ENCODE data around the gene SOX6.
"Not testable (repeated sequence)": the region's sequence is repeated elsewhere in the genome, so short reads cannot be mapped to it uniquely, and the experiment has no call there.

SOX6 gene

GRCh38 chr11:16082095-16083055 lies 274.0 kb downstream of the SOX6 start:
- H3K27me3 ChIP-seq (replicated peaks in 2 of 5; ENCODE audit: control insufficient read depth in 4 of 5, insufficient read depth in 5 of 5, low read length in 4 of 5): no peaks in the 10 kb centered on the region
- ChIA-PET POLR2A (no interaction called here), CTCF (no interaction called here)
- no peak overlapping the region for H3K27ac ChIP-seq (ENCODE audit: insufficient read depth in 1 of 2, low read depth in 1 of 2, low read length in 2 of 2, poor library complexity in 1 of 2, severe bottlenecking in 2 of 2)
- H3K9me3 ChIP-seq (ENCODE audit: control extremely low read depth in 1 of 5, control insufficient read depth in 4 of 5, insufficient read depth in 2 of 5, low read depth in 1 of 5, low read length in 4 of 5): no peaks in the 10 kb centered on the region
- no peak overlapping the region for H3K4me3 ChIP-seq (ENCODE audit: control insufficient read depth in 1 of 7, extremely low read depth in 1 of 7, insufficient read depth in 4 of 7, low read depth in 2 of 7, low read length in 6 of 7)
- no peak for DNase-seq
- H3K4me1 ChIP-seq (ENCODE audit: control extremely low read depth in 1 of 4, control insufficient read depth in 4 of 4, insufficient read depth in 4 of 4, low read length in 3 of 4): no peaks in the 10 kb centered on the region
- no peaks in the 10 kb centered on the region for H3K36me3 ChIP-seq (ENCODE audit: control insufficient read depth in 4 of 4, insufficient read depth in 4 of 4, low read length in 3 of 4)
- 100% methylated on average over 2 of the region's 2 CpGs for WGBS (ENCODE audit: insufficient coverage)

- no peaks in the 10 kb centered on the region for H3K36me3 ChIP-seq (ENCODE audit: control insufficient read depth in 4 of 4, insufficient read depth in 4 of 4, low read length in 3 of 4)
- no peak for DNase-seq
- H3K27ac ChIP-seq (ENCODE audit: insufficient read depth in 1 of 2, low read depth in 1 of 2, low read length in 2 of 2, poor library complexity in 1 of 2, severe bottlenecking in 2 of 2): no peak overlapping the region
- CTCF ChIA-PET: no interaction called here
- 100% methylated on average over 3 of the region's 5 CpGs for WGBS (ENCODE audit: insufficient coverage)
- no peaks in the 10 kb centered on the region for H3K9me3 ChIP-seq (ENCODE audit: control extremely low read depth in 1 of 5, control insufficient read depth in 4 of 5, insufficient read depth in 2 of 5, low read depth in 1 of 5, low read length in 4 of 5)
- POLR2A ChIA-PET: no interaction called here
- H3K27me3 ChIP-seq (replicated peaks in 2 of 5; ENCODE audit: control insufficient read depth in 4 of 5, insufficient read depth in 5 of 5, low read length in 4 of 5): no peaks in the 10 kb centered on the region
- no peaks in the 10 kb centered on the region for H3K4me1 ChIP-seq (ENCODE audit: control extremely low read depth in 1 of 4, control insufficient read depth in 4 of 4, insufficient read depth in 4 of 4, low read length in 3 of 4)
- no peak overlapping the region for H3K4me3 ChIP-seq (ENCODE audit: control insufficient read depth in 1 of 7, extremely low read depth in 1 of 7, insufficient read depth in 4 of 7, low read depth in 2 of 7, low read length in 6 of 7)
Observed at GRCh38 chr11:16081382-16082094, 274.8 kb downstream of the SOX6 start.

DNA sequence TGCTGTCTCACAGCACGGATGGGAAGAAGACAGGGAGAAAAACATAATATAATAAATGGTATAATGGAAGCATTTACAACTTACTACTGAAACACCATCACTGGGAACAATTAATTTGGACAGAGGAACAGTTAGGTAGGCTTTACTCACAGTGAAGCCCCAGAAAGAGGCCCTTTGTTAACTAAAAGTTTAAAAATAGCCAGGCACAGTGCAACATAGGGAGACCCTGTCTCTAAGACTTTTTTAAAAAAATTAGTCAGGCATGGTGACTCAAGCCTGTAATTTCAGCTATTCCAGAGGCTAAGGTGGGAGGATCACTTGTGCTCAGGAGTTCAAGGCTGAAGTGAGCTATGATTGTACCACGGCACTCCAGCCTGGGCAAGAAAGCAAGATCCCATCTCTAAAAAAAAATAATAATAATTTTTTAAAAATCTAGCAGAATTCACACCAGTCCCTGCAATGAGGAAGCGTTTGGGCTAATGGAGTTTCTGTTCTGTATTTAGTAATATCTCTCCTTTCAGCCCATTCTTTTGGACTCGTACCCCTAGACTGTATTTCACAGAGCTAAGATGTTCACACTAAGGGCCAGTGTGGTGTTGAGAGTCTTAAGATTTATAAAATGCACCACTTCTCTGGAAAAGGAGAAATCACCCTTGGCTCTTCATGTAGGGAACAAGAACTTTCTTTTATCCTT lies 275.5 kb downstream of the SOX6 start:
- POLR2A ChIA-PET: no interaction called here
- DNase-seq: no peak
- CTCF ChIA-PET: interaction anchor here (0.7 kb wide), 1 partner anchor 42 kb away, joined by 3 read pairs; no protein-coding TSS in a partner anchor
- Histone ChIP-seq H3K27ac (ENCODE audit: insufficient read depth in 1 of 2, low read depth in 1 of 2, low read length in 2 of 2, poor library complexity in 1 of 2, severe bottlenecking in 2 of 2) (no peak overlapping the region), H3K4me3 (ENCODE audit: control insufficient read depth in 1 of 7, extremely low read depth in 1 of 7, insufficient read depth in 4 of 7, low read depth in 2 of 7, low read length in 6 of 7) (no peak overlapping the region), H3K9me3 (ENCODE audit: control extremely low read depth in 1 of 5, control insufficient read depth in 4 of 5, insufficient read depth in 2 of 5, low read depth in 1 of 5, low read length in 4 of 5) (no peaks in the 10 kb centered on the region), H3K36me3 (ENCODE audit: control insufficient read depth in 4 of 4, insufficient read depth in 4 of 4, low read length in 3 of 4) (no peaks in the 10 kb centered on the region), H3K4me1 (ENCODE audit: control extremely low read depth in 1 of 4, control insufficient read depth in 4 of 4, insufficient read depth in 4 of 4, low read length in 3 of 4) (no peaks in the 10 kb centered on the region), H3K27me3 (replicated peaks in 2 of 5; ENCODE audit: control insufficient read depth in 4 of 5, insufficient read depth in 5 of 5, low read length in 4 of 5) (no peaks in the 10 kb centered on the region)
- WGBS (ENCODE audit: insufficient coverage): 100% methylated on average over 1 of the region's 4 CpGs

DNA sequence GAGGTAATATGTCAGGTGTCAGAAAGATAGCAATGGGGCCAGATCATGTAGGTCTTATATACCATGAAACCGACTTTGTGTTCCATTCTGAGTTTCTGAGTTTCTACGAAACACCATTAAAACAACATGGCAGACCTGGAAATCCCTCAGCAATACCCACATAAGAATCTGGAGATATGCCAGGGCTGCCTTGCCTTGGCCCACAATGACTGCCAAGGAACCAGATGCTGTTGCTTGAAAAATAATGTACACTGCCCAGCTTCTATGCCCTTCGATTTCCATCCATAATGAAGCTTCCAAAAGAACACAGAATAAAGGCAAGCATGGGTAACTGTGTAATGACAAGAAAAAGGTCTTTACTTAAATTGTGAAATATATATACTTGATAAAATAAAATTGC lies 277.4 kb downstream of the SOX6 start:
- DNase-seq: no peak
- 100% methylated on average over 2 of the region's 3 CpGs for WGBS (ENCODE audit: insufficient coverage)
- H3K9me3 ChIP-seq (ENCODE audit: control extremely low read depth in 1 of 5, control insufficient read depth in 4 of 5, insufficient read depth in 2 of 5, low read depth in 1 of 5, low read length in 4 of 5): peaks cover 0 to 4% (median 2%) of the 10 kb centered on the region in 5 experiments
- POLR2A ChIA-PET: no interaction called here
- no peaks in the 10 kb centered on the region for H3K36me3 ChIP-seq (ENCODE audit: control insufficient read depth in 4 of 4, insufficient read depth in 4 of 4, low read length in 3 of 4)
- no peaks in the 10 kb centered on the region for H3K4me1 ChIP-seq (ENCODE audit: control extremely low read depth in 1 of 4, control insufficient read depth in 4 of 4, insufficient read depth in 4 of 4, low read length in 3 of 4)
- no peaks in the 10 kb centered on the region for H3K27me3 ChIP-seq (replicated peaks in 2 of 5; ENCODE audit: control insufficient read depth in 4 of 5, insufficient read depth in 5 of 5, low read length in 4 of 5)
- H3K27ac ChIP-seq (ENCODE audit: insufficient read depth in 1 of 2, low read depth in 1 of 2, low read length in 2 of 2, poor library complexity in 1 of 2, severe bottlenecking in 2 of 2): no peak overlapping the region
- CTCF ChIA-PET: no interaction called here
- H3K4me3 ChIP-seq (ENCODE audit: control insufficient read depth in 1 of 7, extremely low read depth in 1 of 7, insufficient read depth in 4 of 7, low read depth in 2 of 7, low read length in 6 of 7): no peak overlapping the region

DNA sequence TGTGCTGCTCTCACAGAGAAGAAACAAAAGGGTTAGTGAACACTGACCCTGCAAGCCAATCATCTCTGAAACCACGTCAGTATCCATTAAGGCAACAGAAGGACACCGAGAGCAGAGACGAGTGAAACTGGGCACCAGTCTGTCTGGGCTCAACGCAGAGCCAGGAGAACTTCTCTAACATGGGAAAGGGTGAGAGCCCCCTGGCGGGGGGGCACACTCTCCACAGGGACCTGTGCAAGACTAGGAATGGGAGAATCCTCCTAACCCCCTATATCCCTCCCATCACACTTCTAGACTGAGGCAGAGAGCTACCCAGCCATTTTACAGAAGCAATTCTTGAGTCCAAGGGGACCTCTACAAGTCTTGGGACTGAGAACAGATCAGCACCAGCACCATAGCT lies 285.8 kb downstream of the SOX6 start:
- peaks cover 0 to 2% (median 0%) of the 10 kb centered on the region in 5 experiments for H3K27me3 ChIP-seq (replicated peaks in 2 of 5; ENCODE audit: control insufficient read depth in 4 of 5, insufficient read depth in 5 of 5, low read length in 4 of 5)
- peaks cover 0 to 9% (median 2%) of the 10 kb centered on the region in 5 experiments for H3K9me3 ChIP-seq (ENCODE audit: control extremely low read depth in 1 of 5, control insufficient read depth in 4 of 5, insufficient read depth in 2 of 5, low read depth in 1 of 5, low read length in 4 of 5)
- H3K4me3 ChIP-seq (ENCODE audit: control insufficient read depth in 1 of 7, extremely low read depth in 1 of 7, insufficient read depth in 4 of 7, low read depth in 2 of 7, low read length in 6 of 7): no peak overlapping the region
- no peaks in the 10 kb centered on the region for H3K4me1 ChIP-seq (ENCODE audit: control extremely low read depth in 1 of 4, control insufficient read depth in 4 of 4, insufficient read depth in 4 of 4, low read length in 3 of 4)
- no peaks in the 10 kb centered on the region for H3K36me3 ChIP-seq (ENCODE audit: control insufficient read depth in 4 of 4, insufficient read depth in 4 of 4, low read length in 3 of 4)
- H3K27ac ChIP-seq (ENCODE audit: insufficient read depth in 1 of 2, low read depth in 1 of 2, low read length in 2 of 2, poor library complexity in 1 of 2, severe bottlenecking in 2 of 2): no peak overlapping the region
- POLR2A ChIA-PET: no interaction called here
- 94% methylated on average over 5 of the region's 5 CpGs for WGBS (ENCODE audit: insufficient coverage)
- DNase-seq: no peak
- CTCF ChIA-PET: no interaction called here

GRCh38 chr11:16067268-16067667 lies 289.1 kb downstream of the SOX6 start:
- H3K9me3 ChIP-seq (ENCODE audit: control extremely low read depth in 1 of 5, control insufficient read depth in 4 of 5, insufficient read depth in 2 of 5, low read depth in 1 of 5, low read length in 4 of 5); H3K4me3 ChIP-seq (ENCODE audit: control insufficient read depth in 1 of 7, extremely low read depth in 1 of 7, insufficient read depth in 4 of 7, low read depth in 2 of 7, low read length in 6 of 7); DNase-seq; H3K27ac ChIP-seq (ENCODE audit: insufficient read depth in 1 of 2, low read depth in 1 of 2, low read length in 2 of 2, poor library complexity in 1 of 2, severe bottlenecking in 2 of 2); H3K36me3 ChIP-seq (ENCODE audit: control insufficient read depth in 4 of 4, insufficient read depth in 4 of 4, low read length in 3 of 4); H3K27me3 ChIP-seq (replicated peaks in 2 of 5; ENCODE audit: control insufficient read depth in 4 of 5, insufficient read depth in 5 of 5, low read length in 4 of 5); CTCF ChIA-PET; POLR2A ChIA-PET; H3K4me1 ChIP-seq (ENCODE audit: control extremely low read depth in 1 of 4, control insufficient read depth in 4 of 4, insufficient read depth in 4 of 4, low read length in 3 of 4): not testable (repeated sequence)
- WGBS (ENCODE audit: insufficient coverage): no CpG with 5 or more reads among the region's 3 CpGs

GRCh38 chr11:16059332-16059731 lies 297.0 kb downstream of the SOX6 start:
- H3K4me3 ChIP-seq (ENCODE audit: control insufficient read depth in 1 of 7, extremely low read depth in 1 of 7, insufficient read depth in 4 of 7, low read depth in 2 of 7, low read length in 6 of 7): no peak overlapping the region
- no peaks in the 10 kb centered on the region for H3K36me3 ChIP-seq (ENCODE audit: control insufficient read depth in 4 of 4, insufficient read depth in 4 of 4, low read length in 3 of 4)
- H3K9me3 ChIP-seq (ENCODE audit: control extremely low read depth in 1 of 5, control insufficient read depth in 4 of 5, insufficient read depth in 2 of 5, low read depth in 1 of 5, low read length in 4 of 5): peaks cover 0 to 5% (median 1%) of the 10 kb centered on the region in 5 experiments
- CTCF ChIA-PET: no interaction called here
- H3K27me3 ChIP-seq (replicated peaks in 2 of 5; ENCODE audit: control insufficient read depth in 4 of 5, insufficient read depth in 5 of 5, low read length in 4 of 5): no peaks in the 10 kb centered on the region
- DNase-seq: no peak
- POLR2A ChIA-PET: no interaction called here
- H3K27ac ChIP-seq (ENCODE audit: insufficient read depth in 1 of 2, low read depth in 1 of 2, low read length in 2 of 2, poor library complexity in 1 of 2, severe bottlenecking in 2 of 2): no peak overlapping the region
- no CpG with 5 or more reads among the region's 1 CpG for WGBS (ENCODE audit: insufficient coverage)
- no peaks in the 10 kb centered on the region for H3K4me1 ChIP-seq (ENCODE audit: control extremely low read depth in 1 of 4, control insufficient read depth in 4 of 4, insufficient read depth in 4 of 4, low read length in 3 of 4)
